ENCODE measurements around the gene STUM.

GRCh38 chr1:226656201-226656600 lies 107.6 kb downstream of the STUM start:
- TF ChIP-seq CTCF (conservative IDR thresholded peaks at IDR 0.05; ENCODE audit: low read depth in 2 of 2) = no peak
- no peak for TF ChIP-seq POLR2AphosphoS5 (IDR thresholded peaks at IDR 0.05; ENCODE audit: low read depth)
